ENCODE measurements around the gene SNX14. TPM values are rescaled to one million over a fixed set of nuclear protein-coding genes. Genes with fewer than 3 reads are reported as not detected.

Gene SNX14
- polyA plus RNA-seq, 1 of the 3 experiments (the other 2 are of a cell fraction): 40.4 TPM

DNA sequence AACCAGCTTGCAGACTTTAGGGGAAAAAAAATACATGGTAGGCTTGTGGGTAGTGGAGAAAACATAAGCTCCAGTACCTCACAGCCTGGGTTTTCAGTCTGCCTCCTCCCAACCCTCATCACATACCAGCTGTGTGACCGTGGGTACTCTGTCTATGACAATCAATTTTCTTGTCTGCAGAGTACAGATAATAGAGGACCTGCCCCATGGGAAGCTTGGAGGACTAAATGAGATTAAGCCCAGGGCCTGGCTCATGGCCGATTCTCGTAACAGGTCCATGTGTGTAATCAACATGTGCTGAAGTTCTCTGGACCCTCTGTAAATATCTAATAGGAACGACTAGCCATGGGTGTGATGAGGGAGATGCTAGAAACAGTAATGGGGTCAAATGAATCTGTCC, 109.8 kb downstream of the SNX14 start (continued):
- TF ChIP-seq, protein P1, sequence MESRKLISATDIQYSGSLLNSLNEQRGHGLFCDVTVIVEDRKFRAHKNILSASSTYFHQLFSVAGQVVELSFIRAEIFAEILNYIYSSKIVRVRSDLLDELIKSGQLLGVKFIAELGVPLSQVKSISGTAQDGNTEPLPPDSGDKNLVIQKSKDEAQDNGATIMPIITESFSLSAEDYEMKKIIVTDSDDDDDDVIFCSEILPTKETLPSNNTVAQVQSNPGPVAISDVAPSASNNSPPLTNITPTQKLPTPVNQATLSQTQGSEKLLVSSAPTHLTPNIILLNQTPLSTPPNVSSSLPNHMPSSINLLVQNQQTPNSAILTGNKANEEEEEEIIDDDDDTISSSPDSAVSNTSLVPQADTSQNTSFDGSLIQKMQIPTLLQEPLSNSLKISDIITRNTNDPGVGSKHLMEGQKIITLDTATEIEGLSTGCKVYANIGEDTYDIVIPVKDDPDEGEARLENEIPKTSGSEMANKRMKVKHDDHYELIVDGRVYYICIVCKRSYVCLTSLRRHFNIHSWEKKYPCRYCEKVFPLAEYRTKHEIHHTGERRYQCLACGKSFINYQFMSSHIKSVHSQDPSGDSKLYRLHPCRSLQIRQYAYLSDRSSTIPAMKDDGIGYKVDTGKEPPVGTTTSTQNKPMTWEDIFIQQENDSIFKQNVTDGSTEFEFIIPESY (IDR thresholded peaks at IDR 0.05; ENCODE audit: borderline replicate concordance, low read depth): no peak
- TF ChIP-seq EP300 (IDR thresholded peaks at IDR 0.05; ENCODE audit: borderline replicate concordance in 1 of 2, low read depth in 1 of 2, low read length in 1 of 2) (no peak), GATA2 (CRISPR knock-in tag; IDR thresholded peaks at IDR 0.05) (no peak)

DNA sequence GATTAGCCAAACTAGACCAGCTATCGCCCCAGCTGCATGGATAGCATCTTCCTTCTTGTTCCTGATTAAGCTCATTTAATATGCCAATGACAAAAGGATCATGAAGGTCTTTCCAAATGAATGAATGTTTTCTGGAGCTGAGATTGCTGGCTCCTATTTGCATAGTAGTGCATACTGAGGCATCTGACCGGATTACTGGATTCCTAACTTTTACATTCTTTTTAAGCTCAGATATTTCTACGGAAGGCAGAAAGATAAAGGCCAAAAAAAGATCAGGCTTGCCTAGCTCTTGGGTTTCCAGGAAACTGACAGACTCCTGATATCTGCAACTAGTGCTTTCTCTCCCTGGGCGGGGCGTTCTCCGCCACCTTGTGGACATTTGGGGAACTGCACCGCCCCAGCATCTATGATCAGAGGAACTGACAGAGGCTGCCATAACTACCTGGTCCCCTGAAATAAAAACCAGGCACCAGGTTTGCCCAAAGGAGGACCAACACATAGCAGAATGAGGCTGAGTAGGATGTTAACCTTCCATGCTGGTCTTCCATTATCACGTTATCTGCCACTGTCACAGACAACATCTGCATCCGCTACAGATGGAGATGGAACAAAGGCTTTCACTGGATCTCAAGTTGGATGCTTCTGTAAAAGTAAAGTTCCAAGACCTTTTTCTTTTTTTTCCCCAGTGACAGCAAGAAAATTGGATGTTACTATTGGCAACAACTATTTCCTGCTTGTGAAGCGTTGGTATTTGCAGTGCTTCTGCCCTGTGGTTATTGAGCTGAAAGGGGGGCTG, 110.6 kb downstream of the SNX14 start:
- Histone ChIP-seq H3K9me2 (no peaks in the 10 kb centered on the region), H3F3A (replicated peaks; ENCODE audit: insufficient read depth) (peaks cover 36% of the 10 kb centered on the region), H3K4me3 (ENCODE audit: low read depth in 2 of 2, low read length in 1 of 2) (no peak overlapping the region; a peak in 1 of 4 replicates), H3K9ac (peak overlapping the region; percentile 11; the same call in 1 of the 2 replicates), H3K4me1 (ENCODE audit: control insufficient read depth in 1 of 2, insufficient read depth in 2 of 2, low read depth in 1 of 2, low read length in 1 of 2) (peaks cover 6 to 15% of the 10 kb centered on the region in 2 experiments; a peak in 3 of 4 replicates), H3K27me3 (ENCODE audit: insufficient read depth) (no peaks in the 10 kb centered on the region), H4K20me1 (ENCODE audit: insufficient read depth) (no peaks in the 10 kb centered on the region), H3K36me3 (replicated peaks in 1 of 2; ENCODE audit: control insufficient read depth in 1 of 2, insufficient read depth in 2 of 2, low read length in 1 of 2) (peaks cover 69 to 72% of the 10 kb centered on the region in 2 experiments), H3K79me2 (ENCODE audit: insufficient read depth) (peaks cover 40% of the 10 kb centered on the region), H3K27ac (ENCODE audit: low read depth in 2 of 2, low read length in 1 of 2) (peak overlapping the region; percentile 67 to 92), H2AFZ (ENCODE audit: low read depth) (no peak overlapping the region), H3K9me3 (no peaks in the 10 kb centered on the region), H3K4me2 (peak overlapping the region; percentile 30)
- ChIA-PET POLR2A (no interaction called here), CTCF (interaction anchor here (0.5 to 3.5 kb wide), 57 partner anchors 9 to 1559 kb away, joined by 3 to 62 read pairs (median 5); partner anchors contain the start of gene NT5E)
- peak; percentile 79 for TF ChIP-seq RAD21 (IDR thresholded peaks at IDR 0.05; ENCODE audit: low read length)
- TF ChIP-seq FOSL2 (IDR thresholded peaks at IDR 0.05; ENCODE audit: borderline replicate concordance, low read depth): no peak
- TF ChIP-seq, protein P2, sequence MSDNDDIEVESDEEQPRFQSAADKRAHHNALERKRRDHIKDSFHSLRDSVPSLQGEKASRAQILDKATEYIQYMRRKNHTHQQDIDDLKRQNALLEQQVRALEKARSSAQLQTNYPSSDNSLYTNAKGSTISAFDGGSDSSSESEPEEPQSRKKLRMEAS (IDR thresholded peaks at IDR 0.05; ENCODE audit: low read depth): no peak; the same call in 1 of the 2 replicates
- no peak for TF ChIP-seq EZH2phosphoT487 (IDR thresholded peaks at IDR 0.05; ENCODE audit: borderline replicate concordance, low read depth)
- no peak for TF ChIP-seq NRF1 (IDR thresholded peaks at IDR 0.05; ENCODE audit: low read depth, low read length)
- TF ChIP-seq SMC3 (IDR thresholded peaks at IDR 0.05; ENCODE audit: low read depth, low read length): peak; percentile 93
- TF ChIP-seq SIN3A (IDR thresholded peaks at IDR 0.05; ENCODE audit: borderline replicate concordance, low read depth, low read length): peak; percentile 86; the same call in 1 of the 2 replicates
- TF ChIP-seq GABPA (IDR thresholded peaks at IDR 0.05; ENCODE audit: low read depth): no peak
- TF ChIP-seq, protein P3, sequence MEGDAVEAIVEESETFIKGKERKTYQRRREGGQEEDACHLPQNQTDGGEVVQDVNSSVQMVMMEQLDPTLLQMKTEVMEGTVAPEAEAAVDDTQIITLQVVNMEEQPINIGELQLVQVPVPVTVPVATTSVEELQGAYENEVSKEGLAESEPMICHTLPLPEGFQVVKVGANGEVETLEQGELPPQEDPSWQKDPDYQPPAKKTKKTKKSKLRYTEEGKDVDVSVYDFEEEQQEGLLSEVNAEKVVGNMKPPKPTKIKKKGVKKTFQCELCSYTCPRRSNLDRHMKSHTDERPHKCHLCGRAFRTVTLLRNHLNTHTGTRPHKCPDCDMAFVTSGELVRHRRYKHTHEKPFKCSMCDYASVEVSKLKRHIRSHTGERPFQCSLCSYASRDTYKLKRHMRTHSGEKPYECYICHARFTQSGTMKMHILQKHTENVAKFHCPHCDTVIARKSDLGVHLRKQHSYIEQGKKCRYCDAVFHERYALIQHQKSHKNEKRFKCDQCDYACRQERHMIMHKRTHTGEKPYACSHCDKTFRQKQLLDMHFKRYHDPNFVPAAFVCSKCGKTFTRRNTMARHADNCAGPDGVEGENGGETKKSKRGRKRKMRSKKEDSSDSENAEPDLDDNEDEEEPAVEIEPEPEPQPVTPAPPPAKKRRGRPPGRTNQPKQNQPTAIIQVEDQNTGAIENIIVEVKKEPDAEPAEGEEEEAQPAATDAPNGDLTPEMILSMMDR (IDR thresholded peaks at IDR 0.05): peak; percentile 99
- TF ChIP-seq, protein P4, sequence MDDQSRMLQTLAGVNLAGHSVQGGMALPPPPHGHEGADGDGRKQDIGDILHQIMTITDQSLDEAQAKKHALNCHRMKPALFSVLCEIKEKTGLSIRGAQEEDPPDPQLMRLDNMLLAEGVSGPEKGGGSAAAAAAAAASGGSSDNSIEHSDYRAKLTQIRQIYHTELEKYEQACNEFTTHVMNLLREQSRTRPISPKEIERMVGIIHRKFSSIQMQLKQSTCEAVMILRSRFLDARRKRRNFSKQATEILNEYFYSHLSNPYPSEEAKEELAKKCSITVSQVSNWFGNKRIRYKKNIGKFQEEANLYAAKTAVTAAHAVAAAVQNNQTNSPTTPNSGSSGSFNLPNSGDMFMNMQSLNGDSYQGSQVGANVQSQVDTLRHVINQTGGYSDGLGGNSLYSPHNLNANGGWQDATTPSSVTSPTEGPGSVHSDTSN (IDR thresholded peaks at IDR 0.05): peak; percentile 14; the same call in 1 of the 2 replicates
- DNase-seq: peak; percentile 64
- WGBS (ENCODE audit: low lambda C conversion rate): 24% methylated on average over 10 of the region's 10 CpGs

Measured in SK-N-SH (cell line).